ENCODE data around the gene AGPS. TPM values are rescaled to one million over a fixed set of nuclear protein-coding genes. Genes with fewer than 3 reads are reported as not detected.

The AGPS gene
- total and polyA plus RNA-seq, 2 of the 13 experiments (the other 11 are each of a cell fraction or from before 2014, with no cell fraction given) = 39.4 to 99.0 TPM

GRCh38 chr2:177362499-177362898 is 30.1 kb upstream of the AGPS start (continued):
- TF ChIP-seq LBX2 (CRISPR knock-in tag; IDR thresholded peaks at IDR 0.05; ENCODE audit: borderline replicate concordance) (no peak), ZNF230 (CRISPR knock-in tag; IDR thresholded peaks at IDR 0.05) (no peak), ZBTB46 (CRISPR knock-in tag; IDR thresholded peaks at IDR 0.05; ENCODE audit: borderline replicate concordance) (no peak), DR1 (CRISPR knock-in tag; IDR thresholded peaks at IDR 0.05) (no peak), ZNF615 (CRISPR knock-in tag; IDR thresholded peaks at IDR 0.05; ENCODE audit: borderline replicate concordance) (no peak), MEIS2 (CRISPR knock-in tag; IDR thresholded peaks at IDR 0.05) (no peak), ELF4 (CRISPR knock-in tag; IDR thresholded peaks at IDR 0.05; ENCODE audit: borderline replicate concordance) (no peak), MTA3 (CRISPR knock-in tag; IDR thresholded peaks at IDR 0.05) (no peak), ZFP36L1 (CRISPR knock-in tag; IDR thresholded peaks at IDR 0.05) (no peak), ZNF484 (CRISPR knock-in tag; IDR thresholded peaks at IDR 0.05; ENCODE audit: borderline replicate concordance, low read depth) (no peak), THAP8 (CRISPR knock-in tag; IDR thresholded peaks at IDR 0.05; ENCODE audit: borderline replicate concordance) (no peak), BCL3 (CRISPR knock-in tag; IDR thresholded peaks at IDR 0.05) (no peak)
